RPMI8226 (cell line): Measurements from ENCODE around the gene RAD21L1.
"Not testable (repeated sequence)": the region's sequence is repeated elsewhere in the genome, so short reads cannot be mapped to it uniquely, and the experiment has no call there.

Experiments used
- DNase-seq: peaks from one replicate; pipeline ENCODE4 v3.0.0-alpha.2; 2015

RAD21L1 gene

DNA sequence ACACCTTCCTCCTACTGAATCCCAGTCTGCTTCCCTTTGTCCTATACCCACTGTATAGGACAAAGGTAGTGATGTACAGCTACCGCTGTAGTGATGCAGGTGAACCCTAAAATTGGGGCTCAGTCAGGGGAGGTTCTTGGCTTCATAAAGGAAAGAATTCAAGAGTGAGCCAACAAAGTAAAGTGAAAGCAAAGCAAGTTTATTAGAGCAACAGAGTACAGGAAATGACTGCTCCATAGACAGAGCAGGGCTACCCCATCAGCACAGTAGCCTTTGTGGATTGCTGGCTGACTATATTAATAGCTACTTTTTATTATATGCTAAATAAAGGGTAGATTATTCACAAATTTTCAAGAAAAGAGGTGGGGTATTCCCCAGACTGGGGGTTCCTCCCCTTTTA lies 25.9 kb upstream of the RAD21L1 start:
- no peak for DNase-seq

DNA sequence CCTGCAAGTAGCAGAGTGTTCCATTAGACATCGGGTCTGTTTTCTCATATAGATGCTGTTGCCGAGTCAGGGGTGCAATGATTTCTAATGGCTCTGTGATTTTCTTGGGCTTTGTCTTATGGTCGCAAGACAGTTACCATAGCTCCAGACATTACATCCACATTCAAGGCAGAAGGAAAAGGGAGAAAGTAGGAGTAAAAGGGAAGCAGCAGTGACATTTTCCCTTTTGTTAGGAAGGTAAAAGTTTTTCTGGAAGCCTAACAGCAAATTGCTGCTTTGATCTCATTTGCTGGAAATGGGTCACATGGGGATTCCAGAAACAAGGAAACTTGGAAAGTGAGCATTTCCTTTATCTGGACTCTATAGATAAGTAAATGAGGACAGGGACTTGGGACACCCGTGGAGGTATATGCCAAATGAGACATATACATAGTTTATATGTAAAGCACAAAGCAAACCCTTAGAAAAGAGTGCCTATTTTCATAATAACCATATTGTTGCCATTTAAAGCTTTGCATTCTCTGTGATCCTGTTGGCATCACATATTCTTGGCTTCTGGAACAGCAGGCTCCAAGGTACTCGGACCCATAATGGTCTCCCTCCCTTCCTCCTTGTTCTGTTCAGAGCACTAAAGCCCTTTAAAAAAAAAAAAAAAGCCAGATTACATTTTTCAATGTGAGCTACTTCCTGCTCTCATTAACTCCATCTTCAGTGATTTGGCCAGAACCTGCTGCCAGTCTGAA lies 22.9 kb upstream of the RAD21L1 start, which contains the start of gene C20orf202:
C20orf202 (plus strand) TSS at position 693 of the 743 bp plus-strand sequence. CDS start 132 bp downstream, outside the sequence.
- no peak for DNase-seq

DNA sequence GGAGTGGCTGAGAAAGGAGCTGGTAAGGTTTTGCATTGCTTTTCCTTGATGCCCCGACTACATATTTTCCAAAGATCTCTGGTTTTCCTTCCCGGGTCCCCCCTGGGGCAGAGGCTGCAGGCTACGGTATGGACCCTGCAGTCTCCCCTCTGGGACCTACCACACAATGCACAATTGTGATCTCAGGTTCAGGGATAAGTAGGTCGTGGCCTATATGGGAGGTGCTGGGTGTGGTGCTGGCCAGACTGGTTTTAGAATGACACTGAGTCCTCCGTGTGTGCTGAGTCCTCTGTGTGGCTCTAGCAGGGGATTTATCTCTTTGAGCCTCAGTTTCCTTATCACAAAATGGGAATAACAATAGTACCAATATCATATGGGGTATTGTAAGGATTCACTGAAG lies 22.2 kb upstream of the RAD21L1 start:
- DNase-seq = no peak

DNA sequence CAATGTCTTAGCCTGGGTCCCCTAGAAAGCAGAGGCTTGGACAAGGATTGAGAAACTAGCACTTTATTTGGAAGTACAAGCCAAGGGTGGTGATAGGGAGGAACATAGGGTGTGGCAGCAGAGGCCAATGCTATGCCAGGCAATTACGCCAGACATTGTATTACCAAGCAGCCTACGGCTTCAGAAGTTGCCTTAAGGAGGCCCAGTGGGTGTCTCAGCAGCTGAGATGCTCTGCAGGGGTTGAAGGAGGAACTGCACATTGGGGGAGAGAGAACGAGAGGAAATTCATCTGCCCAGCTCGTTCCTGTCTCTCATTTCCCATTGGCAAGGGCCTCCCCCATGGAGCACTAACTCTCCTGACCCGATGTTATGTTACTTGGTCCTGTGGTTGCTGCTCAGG lies 21.7 kb upstream of the RAD21L1 start:
- DNase-seq = no peak

DNA sequence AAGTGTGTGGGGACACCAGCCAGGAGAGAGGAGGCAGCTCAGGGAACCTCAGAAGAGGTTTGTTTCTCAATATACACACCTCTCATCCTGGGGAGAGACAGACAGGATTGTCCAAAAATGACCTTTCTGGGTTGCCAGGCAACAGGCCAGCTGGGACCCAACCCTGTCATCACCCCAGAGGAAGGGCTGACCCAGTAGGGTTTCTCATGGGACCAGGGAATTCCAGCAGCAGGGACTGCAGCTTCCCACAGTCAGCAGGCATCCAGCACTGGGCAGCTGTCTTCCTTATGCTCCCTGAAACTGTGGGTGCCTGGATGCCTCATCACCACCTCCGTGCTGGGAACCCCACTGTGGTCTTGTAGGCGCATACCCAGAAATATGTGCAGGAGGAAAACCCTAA lies 21.3 kb upstream of the RAD21L1 start:
- DNase-seq = no peak

DNA sequence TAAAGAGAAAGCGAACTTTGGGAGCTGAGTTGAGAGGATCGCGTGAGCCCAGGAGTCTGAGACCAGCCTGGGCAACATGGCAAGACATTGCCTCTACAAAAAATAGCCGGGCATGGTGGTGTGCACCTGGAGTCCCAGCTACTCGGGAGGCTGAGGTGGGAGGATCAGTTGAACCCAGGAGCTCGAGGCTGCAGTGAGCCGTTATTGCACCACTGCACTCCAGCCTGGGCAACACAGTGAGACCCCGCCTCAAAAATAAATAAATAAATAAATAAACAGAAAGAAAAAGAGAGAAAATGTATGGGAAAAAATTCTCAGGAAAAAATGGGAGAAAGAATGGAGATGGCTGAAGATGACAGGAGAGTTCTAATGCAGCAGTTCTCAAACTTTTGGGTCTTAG lies 20.0 kb upstream of the RAD21L1 start:
- DNase-seq = no peak

DNA sequence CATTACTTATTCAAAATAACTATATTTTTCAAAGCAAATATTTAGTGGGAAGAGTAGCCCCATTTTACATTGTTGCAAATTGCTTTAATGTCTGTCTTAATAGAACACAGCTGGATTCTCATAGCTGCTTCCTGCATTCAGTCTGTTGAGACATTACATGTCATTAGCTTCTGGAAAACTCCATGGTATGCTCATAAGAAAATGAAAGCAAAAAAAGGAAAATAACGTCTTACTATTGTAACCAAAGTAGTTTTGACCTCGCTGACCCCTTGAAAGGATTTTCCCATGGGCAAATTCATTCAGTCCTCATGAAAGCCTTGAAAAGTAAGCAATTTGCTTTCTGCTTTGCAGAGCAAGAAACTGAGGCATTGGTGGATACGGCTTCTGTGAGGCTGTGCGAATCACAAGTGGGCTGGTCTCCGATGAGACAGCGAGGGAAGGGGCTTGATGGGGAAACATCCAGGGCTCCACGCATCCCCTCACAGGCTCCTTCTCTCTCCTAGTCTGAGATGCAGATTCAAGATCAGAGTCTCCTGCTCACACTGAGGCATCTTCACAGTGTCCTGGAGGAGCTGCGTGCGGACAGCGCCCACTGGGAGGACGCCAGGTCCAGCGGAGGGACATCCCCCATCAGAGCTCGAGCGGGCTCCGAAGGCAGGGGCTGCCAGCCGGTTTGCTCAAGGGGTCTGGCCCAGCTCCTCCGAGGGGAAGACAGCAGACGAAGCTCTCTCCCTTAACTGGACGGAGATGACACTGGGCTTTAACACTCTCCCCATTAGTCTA lies 19.3 kb upstream of the RAD21L1 start:
- DNase-seq = no peak

DNA sequence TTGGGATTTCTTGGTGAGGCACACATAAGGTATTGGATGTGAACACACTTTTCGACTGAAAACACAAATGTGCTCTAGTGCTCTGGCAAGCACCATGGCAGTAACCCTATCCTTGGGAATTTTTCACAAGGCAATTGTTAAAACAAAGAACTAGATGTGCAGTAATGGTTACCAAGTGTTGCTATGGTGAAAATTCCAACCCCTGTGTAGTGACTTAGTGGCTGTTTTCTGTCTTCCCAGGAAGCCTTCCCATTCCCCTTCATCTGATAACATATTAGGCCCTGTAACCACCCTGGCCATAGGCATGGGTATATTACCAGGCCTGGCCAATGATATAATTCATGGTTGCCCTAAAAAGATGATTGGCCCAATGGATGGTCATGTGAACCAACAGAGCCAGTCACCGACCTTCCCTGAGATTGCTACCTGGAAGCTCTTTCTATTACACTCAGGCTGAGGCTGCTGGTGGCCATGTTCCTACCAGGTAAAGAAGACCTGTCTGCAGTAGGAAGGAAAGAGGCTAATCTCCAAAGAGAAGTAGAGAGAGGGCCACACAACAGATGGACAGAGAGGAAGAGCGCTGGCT lies 18.5 kb upstream of the RAD21L1 start:
- no peak for DNase-seq

DNA sequence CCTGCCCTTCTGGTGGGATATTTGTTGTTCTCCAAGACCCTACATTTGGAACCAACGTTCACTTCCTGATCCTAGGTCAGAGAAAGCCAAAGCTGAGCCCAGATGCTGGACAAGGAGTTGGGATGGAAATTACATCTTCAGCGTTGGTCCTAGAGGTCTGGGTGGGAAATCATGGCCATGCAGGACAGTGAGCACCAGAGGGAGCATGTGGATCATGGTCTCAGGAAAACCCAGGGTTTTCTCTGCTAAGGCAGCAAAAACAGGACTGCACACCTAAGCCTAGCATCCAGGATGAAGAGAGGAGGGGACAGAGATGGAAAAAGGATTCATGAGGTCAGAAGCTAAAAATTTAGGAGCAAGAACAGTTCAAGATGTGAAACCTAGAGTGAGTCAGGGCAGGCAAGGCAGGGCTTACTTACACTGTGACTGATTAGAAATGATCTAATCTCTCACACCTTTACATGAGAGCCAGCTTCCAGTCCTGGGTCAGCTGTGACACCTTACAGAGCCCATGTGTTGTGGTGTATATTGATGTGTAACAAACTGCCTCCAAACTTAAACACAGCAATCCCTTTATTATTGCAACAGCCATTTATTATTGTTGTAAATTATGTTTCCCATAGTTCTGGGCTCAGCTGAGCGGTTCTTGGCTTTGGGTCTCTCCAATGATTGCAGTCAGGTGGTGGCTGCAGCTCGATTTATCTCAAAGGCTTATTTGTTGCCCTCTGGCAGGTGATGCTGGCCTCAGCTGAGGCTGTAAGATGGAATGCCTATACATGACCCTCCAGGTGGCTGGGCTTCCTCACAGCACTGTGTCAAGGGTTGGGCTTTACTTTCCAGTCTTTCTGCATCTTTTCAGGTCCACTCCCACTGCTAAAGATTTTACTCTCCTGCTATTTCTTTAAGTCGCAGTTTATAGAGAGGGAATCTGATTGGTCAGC lies 16.1 kb upstream of the RAD21L1 start:
- DNase-seq = peak; percentile 15

DNA sequence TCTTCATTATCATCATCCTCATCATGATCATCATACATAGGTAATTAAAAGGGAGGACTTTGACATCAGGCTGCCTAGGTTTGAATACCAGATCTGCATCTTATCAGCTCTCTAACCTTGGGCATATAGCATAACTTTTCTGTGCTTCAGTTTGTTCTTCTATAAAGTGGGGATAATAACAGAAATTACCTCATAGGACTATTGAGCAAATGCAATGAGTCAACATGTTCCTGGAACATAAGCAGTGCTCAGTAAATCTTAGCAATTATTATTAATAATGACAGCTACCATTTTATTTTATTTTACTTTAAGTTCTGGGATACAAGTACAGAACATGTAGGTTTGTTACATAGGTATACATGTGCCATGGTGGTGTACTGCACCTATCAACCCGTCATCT lies 15.3 kb upstream of the RAD21L1 start:
- DNase-seq = no peak

DNA sequence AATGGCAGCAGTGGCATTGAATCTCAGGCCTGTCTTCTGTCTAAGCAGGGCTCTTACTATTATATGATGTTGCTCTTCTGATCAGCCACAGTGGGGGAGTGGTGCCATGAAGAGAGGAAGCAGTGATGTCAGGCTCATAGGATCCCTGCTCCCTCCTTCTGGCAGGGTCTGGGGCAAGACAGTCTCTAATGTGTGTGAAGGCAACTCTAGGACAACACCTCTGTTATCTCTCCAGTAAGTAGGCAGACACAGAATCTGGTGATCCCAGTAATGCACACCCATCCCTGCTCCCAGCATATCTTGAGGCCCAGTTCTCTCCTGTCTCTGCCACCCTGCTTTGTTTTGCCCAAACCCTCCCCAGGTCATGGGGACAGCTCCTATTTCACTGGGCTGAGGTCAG lies 13.8 kb upstream of the RAD21L1 start:
- no peak for DNase-seq

DNA sequence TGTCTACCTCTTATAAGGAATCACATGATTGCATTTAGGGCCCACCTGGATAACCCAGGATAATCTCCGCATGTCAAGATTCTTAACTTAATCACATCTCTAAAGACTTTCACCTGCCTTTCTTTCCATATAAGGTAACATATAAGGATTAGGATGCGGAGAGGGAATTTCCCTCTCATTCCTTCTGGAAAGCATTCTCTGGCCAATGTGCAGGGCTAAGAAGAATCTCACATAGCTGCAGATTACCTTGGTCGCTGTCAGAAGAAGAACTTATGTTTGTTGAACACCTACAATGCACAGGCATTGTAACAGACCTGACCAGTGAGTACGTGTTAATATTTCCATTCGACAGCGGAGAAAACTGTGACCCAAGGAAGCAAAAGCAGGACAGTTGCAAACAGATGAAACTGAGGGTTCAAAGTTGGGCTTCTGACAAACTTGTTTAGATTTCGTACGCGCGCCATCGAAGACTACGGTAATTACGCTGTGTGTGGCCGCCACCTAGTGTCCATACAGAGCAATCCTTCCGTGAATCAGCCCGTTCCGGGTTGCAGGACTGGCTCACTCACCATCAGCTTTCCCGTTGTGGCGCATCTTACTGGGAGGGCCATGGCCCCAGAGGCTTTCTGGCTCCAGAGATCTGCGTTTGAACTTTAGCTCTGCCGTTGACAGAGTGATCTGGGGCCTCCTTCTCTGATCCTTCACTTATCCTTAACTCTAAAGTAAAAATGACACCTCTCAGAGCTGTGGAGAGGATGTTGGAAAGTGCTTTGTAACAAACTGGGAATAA lies 13.0 kb upstream of the RAD21L1 start:
- DNase-seq = peak; percentile 79

DNA sequence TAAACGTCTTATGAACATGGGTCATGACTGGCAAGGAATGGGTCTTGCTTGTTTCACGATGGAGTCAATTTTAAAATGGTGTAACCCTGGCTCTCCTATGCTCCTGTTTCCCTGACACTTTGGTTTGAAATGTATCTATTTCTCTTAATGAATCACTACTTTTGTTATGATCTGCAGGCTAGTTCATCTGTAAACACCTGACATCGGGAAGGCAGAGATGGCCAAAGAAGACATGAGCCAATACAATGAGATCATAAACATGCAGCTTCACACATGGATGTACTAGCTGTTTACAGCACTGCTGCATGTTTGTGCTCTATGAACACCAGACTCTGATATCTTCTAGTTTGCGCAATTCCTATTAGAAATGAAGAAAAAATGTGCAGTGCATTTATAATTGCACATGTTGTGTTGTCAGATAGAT lies 11.0 kb upstream of the RAD21L1 start:
- no peak for DNase-seq

DNA sequence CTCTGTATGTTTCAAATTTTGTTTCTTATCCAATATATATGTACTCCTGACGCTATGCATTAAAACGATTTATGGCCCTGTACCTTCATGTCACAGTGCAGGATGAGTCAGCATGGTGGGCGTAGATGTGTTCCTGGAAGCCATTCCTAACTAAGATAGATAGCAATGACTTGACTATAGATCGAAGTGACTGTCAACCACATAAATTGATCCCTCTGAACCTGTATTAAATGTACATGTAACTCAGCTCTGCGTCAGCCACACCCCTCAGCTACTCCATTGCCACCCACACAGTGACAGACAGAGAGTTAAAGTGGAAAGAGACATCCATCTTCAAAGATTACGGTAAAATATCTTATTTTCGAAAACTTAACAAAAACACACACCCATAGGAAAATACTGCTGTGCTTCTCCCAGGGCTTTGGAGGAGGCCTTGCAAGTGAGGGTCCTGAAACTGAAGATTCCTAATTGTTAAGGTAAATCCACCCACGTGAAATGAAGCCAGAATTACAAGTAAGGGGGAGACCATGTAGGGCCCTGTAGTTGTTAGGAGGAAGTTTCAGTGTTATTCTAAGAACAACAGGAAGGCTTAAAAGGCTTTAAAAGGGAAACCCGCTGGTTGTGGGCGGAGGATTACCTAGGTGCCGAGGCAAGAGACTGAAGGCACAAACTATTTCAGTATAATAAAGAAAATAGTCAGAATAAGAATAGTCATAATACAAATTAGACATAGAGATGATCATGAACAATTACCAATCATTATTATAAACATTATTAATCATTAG lies 10.3 kb upstream of the RAD21L1 start:
- DNase-seq = no peak

DNA sequence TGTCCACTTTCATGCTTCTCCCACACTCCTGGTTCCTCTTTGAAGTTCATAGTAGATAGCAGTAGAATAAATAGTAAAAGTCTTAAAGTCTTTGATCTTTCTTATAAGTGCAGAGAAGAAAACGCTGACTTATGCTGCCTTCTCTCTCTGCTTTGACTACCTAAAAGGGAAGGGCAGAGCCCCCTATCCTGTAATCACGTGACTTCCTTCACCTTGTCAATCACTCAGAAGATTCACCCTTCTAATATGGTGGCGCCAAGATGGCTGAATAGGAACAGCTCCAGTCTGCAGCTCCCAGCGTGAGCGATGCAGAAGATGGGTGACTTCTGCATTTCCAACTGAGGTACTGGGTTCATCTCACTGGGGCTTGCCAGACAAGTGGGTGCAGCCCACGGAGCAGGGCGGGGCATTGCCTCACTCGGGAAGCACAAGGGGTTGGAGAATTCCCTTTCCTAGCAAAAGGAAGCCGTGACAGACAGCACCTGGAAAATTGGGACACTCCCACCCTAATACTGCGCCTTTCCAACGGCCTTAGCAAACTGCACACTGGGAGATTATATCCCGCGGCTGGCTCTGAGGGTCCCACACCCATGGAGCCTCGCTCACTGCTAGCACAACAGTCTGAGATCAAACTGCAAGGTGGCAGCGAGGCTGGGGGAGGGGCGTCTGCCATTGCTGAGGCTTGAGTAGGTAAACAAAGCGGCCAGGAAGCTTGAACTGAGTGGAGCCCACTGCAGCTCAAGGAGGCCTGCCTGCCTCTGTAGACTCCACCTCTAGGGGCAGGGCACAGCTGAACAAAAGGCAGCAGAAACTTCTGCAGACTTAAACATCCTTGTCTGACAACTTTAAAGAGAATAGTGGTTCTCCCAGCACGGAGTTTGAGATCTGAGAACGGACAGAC lies 9.1 kb upstream of the RAD21L1 start:
- not testable (repeated sequence) for DNase-seq

DNA sequence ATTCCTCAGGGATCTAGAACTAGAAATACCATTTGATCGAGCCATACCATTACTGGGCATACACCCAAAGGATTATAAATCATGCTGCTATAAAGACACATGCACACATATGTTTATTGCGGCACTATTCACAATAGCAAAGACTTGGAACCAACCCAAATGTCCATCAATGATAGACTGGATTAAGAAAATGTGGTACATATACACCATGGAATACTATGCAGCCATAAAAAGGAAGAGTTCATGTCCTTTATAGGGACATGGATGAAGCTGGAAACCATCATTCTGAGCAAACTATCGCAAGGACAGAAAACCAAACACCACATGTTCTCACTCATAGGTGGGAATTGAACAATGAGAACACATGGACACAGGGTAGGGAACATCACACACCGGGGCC lies 3.1 kb upstream of the RAD21L1 start:
- DNase-seq = not testable (repeated sequence)

DNA sequence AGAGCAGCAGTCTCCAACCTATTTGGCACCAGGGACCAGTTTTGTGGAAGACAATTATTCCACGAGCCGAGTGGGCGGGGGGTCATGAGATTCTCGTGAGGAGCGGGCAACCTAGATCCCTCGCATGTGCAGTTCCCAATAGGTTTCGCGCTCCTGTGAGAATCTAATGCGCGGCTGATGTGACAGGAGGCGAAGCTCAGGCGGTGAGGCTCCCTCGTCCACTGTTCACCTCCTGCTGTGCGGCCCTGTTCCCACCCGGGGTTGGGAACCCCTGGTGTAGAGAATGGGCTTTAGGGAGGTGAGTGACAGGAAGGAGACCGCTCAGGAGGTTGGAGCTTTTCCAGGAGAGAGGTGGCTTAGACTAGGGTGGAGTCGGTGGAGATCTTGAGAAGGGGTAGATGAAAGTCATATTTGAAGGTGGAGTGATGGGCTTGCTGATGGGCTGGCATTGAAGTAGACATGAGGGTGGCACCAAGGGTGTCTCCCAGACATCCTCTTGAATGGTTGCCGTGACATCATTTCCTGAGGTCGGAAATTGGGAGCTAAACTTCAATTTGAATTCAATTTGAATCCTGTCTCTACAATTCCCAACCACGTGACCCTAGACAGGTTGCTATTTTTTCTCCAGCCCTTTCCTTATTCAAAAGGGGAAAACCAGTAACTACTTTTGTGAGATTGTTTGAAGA lies 1.5 kb upstream of the RAD21L1 start:
- DNase-seq = no peak

DNA sequence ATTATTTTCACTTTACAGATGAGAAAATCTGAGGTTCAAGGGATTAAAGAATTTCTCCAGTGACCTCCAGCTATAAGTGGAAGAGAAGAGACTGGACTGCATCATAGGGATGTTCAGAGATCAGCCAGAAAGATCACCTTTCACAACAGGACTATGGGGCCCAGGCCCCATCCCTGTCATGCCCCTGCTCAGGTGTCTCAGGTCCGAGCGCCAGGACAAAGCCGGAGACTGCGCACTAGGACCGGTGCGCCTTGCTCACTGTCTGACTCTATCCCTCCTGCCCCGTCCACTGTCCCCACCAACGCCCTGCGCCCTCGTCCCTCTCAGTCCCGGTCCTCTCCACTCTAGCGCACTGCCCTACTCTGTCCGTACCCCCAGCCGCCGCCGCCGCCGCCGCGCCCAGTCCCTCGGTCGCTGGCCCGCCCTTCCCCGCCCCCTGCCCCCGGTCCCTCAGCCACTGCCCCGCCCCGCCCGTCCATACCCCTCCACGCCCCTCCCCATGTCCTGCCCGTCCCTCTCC lies 521 bp upstream of the RAD21L1 start:
- DNase-seq = no peak

DNA sequence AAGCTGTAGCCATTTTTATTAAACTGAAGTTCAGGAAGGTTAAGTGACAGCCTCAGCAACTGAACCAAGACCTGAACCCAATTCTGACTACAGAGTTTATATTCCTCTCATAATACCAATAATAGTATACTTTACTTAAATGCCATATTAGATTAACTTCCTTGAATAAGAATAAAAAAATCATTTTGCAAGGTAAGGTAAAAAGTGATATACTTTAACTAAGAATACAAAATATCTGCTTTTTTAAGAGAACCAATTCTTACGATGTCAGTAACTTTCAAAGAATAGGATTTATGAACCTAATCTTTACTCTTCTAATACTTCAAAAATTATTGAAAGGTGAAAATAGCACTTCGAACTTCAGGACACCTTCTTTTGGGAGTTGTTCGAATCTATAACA lies 3.7 kb downstream of the RAD21L1 start:
- DNase-seq = no peak
